Glutamatergic neuron (in vitro differentiated cells): ENCODE measurements around the gene TMEM127. TPM values are rescaled to one million over a fixed set of nuclear protein-coding genes. Genes with fewer than 3 reads are reported as not detected.
"Not testable (repeated sequence)": the region's sequence is repeated elsewhere in the genome, so short reads cannot be mapped to it uniquely, and the experiment has no call there.

Experiments used
- DNase-seq: peaks from one replicate; pipeline ENCODE4 v3.0.0; 2022
- H3K27ac Mint-ChIP-seq: one replicate; pipeline ENCODE4 v1.8.0; 2020; ENCODE audit warnings: mild to moderate bottlenecking, mixed read lengths, inconsistent platforms; ENCODE audit not compliant: unreplicated experiment
- H3K27me3 Mint-ChIP-seq: one replicate; pipeline ENCODE4 v1.8.0; 2020; ENCODE audit warnings: mild to moderate bottlenecking, moderate library complexity, mixed read lengths, inconsistent platforms; ENCODE audit not compliant: unreplicated experiment
- H3K36me3 Mint-ChIP-seq: one replicate; pipeline ENCODE4 v1.8.0; 2020; ENCODE audit warnings: mild to moderate bottlenecking, mixed read lengths, inconsistent platforms; ENCODE audit not compliant: unreplicated experiment
- H3K4me1 Mint-ChIP-seq: one replicate; pipeline ENCODE4 v1.8.0; 2020; ENCODE audit warnings: mild to moderate bottlenecking, low read depth, mixed read lengths, inconsistent platforms; ENCODE audit not compliant: unreplicated experiment
- H3K4me3 Mint-ChIP-seq: one replicate; pipeline ENCODE4 v1.8.0; 2020; ENCODE audit warnings: mild to moderate bottlenecking, mixed read lengths, inconsistent platforms; ENCODE audit not compliant: unreplicated experiment
- H3K9me3 Mint-ChIP-seq: one replicate; pipeline ENCODE4 v1.8.0; 2020; ENCODE audit warnings: mild to moderate bottlenecking, moderate library complexity, mixed read lengths, inconsistent platforms; ENCODE audit not compliant: unreplicated experiment
- total RNA-seq: library from RNA; stranded (reverse); fragmentation: NEBNext Ultra II Directional; extraction: Animal tissue kit (Norgen Biotek cat#: 25700); gene quantifications from one replicate; pipeline ENCODE4 v1.2.1, GENCODE V29; 2021; ENCODE audit not compliant: unreplicated experiment
- TF ChIP-seq, protein P1 (sequence below): fragments of 200-600 bp; sonication (generic); IDR thresholded peaks from one replicate; pipeline ENCODE4 v1.5.0; 2021; ENCODE audit not compliant: partially characterized antibody, unreplicated experiment

The TMEM127 gene
- total RNA-seq, 1 donor from 2014 or later, result 32.5 TPM

DNA sequence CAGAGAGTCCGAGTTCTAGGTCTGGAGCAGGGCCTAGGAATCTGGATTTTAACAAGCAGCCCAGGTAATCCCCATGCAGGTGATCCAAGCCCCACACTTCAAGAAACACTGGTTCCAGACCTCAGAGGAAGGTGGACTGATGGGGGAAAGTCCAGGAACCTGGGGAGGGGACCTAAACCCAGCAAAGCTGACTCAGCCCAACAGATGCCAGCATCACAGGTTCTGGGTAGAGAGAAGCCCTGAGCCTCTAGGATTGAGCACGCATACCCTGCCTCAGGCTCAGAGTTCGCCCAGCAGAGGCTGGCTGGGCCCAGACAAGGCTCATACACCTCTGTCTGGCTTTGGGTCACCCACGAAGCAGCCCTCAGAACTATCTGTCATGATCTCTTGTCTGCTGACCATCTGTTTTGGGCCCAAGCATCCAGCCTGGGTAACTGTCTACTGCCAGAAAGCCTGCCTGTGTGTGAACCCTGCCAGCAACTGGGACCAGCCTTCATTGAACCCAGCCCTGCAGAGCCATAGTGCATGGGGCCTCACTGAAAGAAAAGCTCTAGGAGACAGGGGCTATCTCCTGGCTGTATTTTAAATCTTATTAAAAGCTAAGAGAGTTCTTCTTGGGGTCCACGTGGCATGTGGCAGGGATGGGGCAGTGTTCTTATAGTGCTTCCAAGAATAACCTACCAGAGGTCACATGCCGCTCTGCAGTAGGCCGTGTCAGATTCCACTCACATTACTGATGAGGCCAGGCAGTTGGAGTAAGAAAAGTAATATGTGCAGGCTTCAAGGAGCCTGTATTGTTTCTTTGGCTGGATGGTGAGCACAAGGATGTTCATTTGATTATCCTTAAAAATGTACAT is 7.4 kb downstream of the TMEM127 start:
- peaks cover 27% of the 10 kb centered on the region for H3K4me1 Mint-ChIP-seq
- H3K4me3 Mint-ChIP-seq, result peak overlapping the region; percentile 16
- H3K27ac Mint-ChIP-seq, result peak overlapping the region; percentile 67
- H3K9me3 Mint-ChIP-seq, result peaks cover 13% of the 10 kb centered on the region
- peaks cover 12% of the 10 kb centered on the region for H3K27me3 Mint-ChIP-seq
- no peak for DNase-seq
- H3K36me3 Mint-ChIP-seq, result peaks cover 4% of the 10 kb centered on the region
- TF ChIP-seq, protein P1, sequence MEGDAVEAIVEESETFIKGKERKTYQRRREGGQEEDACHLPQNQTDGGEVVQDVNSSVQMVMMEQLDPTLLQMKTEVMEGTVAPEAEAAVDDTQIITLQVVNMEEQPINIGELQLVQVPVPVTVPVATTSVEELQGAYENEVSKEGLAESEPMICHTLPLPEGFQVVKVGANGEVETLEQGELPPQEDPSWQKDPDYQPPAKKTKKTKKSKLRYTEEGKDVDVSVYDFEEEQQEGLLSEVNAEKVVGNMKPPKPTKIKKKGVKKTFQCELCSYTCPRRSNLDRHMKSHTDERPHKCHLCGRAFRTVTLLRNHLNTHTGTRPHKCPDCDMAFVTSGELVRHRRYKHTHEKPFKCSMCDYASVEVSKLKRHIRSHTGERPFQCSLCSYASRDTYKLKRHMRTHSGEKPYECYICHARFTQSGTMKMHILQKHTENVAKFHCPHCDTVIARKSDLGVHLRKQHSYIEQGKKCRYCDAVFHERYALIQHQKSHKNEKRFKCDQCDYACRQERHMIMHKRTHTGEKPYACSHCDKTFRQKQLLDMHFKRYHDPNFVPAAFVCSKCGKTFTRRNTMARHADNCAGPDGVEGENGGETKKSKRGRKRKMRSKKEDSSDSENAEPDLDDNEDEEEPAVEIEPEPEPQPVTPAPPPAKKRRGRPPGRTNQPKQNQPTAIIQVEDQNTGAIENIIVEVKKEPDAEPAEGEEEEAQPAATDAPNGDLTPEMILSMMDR, result no peak

GRCh38 chr2:96257744-96258143 is 8.1 kb downstream of the TMEM127 start:
- Mint-ChIP-seq H3K27me3 (peaks cover 15% of the 10 kb centered on the region), H3K4me1 (peaks cover 27% of the 10 kb centered on the region), H3K9me3 (peaks cover 13% of the 10 kb centered on the region)
- H3K36me3 Mint-ChIP-seq, DNase-seq, H3K27ac Mint-ChIP-seq, H3K4me3 Mint-ChIP-seq: not testable (repeated sequence)

DNA sequence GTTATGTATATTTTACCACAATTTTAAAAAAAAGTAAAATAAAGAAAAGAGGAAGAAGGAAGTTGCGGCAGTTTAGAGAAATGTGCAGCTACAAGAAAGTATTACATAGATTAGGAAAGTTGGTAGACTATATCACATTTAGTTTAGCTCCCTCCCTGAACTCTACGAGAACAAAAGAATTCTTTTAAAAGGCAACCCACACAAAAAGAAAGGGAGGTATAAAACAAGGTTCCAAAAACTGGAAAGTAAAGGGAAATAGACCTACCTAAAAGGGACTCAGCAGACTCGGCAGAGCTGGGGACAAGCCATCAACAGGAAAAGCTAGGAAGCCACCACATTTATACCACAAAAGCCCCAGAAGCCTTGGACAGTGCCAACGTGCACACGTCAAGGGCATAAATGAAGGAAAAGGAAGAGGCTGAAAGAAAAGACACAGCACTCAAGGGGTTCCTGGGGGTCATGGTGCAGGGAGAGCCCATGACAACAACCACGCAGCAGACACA is 9.1 kb downstream of the TMEM127 start:
- Mint-ChIP-seq H3K9me3 (peaks cover 13% of the 10 kb centered on the region), H3K36me3 (peaks cover 4% of the 10 kb centered on the region), H3K4me3 (no peak overlapping the region), H3K27me3 (peaks cover 15% of the 10 kb centered on the region), H3K4me1 (peaks cover 27% of the 10 kb centered on the region), H3K27ac (no peak overlapping the region)
- TF ChIP-seq, protein P1, result no peak
- no peak for DNase-seq

DNA sequence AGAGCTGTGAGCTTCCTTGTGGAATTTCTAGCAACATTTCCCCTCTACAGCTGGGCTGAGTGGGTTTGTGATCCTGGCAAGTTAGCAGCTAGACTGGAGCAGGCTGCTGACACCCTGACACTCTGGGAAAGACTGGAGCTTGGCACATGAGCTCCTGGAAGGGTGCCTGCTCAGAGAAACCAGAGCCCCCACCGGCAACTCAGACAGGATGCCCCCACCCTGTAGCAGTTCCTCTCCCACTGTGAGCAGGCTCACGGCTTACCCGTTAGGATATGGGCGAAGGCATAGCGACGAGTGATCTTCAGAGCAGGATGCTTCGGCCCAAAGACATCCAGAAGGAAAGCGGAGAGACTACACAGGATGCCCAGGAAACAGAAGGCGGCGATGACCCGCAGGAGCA is 11.2 kb downstream of the TMEM127 start:
- Mint-ChIP-seq H3K36me3 (peaks cover 4% of the 10 kb centered on the region), H3K4me3 (no peak overlapping the region), H3K27ac (no peak overlapping the region), H3K27me3 (peaks cover 13% of the 10 kb centered on the region), H3K9me3 (peaks cover 12% of the 10 kb centered on the region), H3K4me1 (peaks cover 23% of the 10 kb centered on the region)
- no peak for DNase-seq
- TF ChIP-seq, protein P1, result no peak

GRCh38 chr2:96253006-96253405 is 12.8 kb downstream of the TMEM127 start:
- DNase-seq, result no peak
- Mint-ChIP-seq H3K27ac (no peak overlapping the region), H3K9me3 (peaks cover 7% of the 10 kb centered on the region), H3K36me3 (peaks cover 4% of the 10 kb centered on the region), H3K4me3 (no peak overlapping the region), H3K4me1 (peaks cover 10% of the 10 kb centered on the region), H3K27me3 (peaks cover 8% of the 10 kb centered on the region)
- TF ChIP-seq, protein P1, result no peak
